ENCODE results near the gene FAM169A. TPM values are rescaled to one million over a fixed set of nuclear protein-coding genes. Genes with fewer than 3 reads are reported as not detected.
"Not testable (repeated sequence)": the region's sequence is repeated elsewhere in the genome, so short reads cannot be mapped to it uniquely, and the experiment has no call there.

The FAM169A gene
- total and polyA plus RNA-seq, 9 donors: 1.7 to 21.5 (median 11.0) TPM

DNA sequence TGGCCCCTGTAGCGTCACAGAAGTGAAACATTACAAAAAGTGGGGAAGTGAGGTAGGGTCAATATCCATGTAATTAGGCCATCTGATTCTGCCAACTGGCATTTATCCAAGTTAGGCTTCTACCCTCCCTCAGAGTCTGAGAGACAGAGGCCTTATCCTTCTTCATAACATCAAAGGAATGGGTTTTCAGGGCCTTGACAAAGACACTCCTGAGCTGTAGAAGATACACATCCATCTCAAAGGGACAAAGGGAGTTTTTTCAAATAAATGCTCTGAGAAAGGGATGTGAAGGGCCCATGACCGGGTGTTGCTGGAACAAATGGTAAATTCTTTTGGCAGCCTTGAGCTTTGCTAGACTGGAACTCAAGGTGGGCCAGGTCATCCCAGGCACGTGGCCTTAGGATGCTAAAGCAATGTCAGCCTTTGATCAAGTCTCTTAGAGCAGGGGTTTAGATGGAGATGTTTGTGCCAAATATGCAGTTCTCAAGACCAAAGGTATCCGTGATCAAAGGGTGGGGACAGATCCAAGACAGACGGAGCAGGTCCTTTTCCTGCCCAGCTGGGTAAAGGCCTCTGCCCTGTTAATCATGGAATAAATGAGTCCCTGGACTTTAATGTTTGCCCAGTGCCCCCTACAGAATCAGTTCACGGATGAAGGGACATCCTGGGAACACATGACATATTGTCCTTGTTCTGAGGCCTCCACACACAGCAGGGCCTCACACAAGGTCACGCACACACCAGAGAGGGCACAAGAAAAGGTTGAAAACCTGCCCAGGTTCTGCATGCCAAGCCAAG, 10.0 kb upstream of the FAM169A start:
- intact Hi-C loops (cut with DNase I): no loop called here
- Histone ChIP-seq H3K4me3 (no peak overlapping the region), H3K9me3 (no peaks in the 10 kb centered on the region), H3K27ac (no peak overlapping the region), H3K4me1 (ENCODE audit: insufficient read depth) (no peaks in the 10 kb centered on the region), H3K27me3 (no peaks in the 10 kb centered on the region), H3K36me3 (no peaks in the 10 kb centered on the region)
- WGBS, 3 donors: 86 to 88% (median 87%) methylated on average over 7 of the region's 7 CpGs
- no peak for DNase-seq
- TF ChIP-seq, protein P1, sequence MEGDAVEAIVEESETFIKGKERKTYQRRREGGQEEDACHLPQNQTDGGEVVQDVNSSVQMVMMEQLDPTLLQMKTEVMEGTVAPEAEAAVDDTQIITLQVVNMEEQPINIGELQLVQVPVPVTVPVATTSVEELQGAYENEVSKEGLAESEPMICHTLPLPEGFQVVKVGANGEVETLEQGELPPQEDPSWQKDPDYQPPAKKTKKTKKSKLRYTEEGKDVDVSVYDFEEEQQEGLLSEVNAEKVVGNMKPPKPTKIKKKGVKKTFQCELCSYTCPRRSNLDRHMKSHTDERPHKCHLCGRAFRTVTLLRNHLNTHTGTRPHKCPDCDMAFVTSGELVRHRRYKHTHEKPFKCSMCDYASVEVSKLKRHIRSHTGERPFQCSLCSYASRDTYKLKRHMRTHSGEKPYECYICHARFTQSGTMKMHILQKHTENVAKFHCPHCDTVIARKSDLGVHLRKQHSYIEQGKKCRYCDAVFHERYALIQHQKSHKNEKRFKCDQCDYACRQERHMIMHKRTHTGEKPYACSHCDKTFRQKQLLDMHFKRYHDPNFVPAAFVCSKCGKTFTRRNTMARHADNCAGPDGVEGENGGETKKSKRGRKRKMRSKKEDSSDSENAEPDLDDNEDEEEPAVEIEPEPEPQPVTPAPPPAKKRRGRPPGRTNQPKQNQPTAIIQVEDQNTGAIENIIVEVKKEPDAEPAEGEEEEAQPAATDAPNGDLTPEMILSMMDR (IDR thresholded peaks at IDR 0.05): no peak
- no peak for TF ChIP-seq EP300 (IDR thresholded peaks at IDR 0.05)
- no peak for TF ChIP-seq POLR2A (IDR thresholded peaks at IDR 0.05)

DNA sequence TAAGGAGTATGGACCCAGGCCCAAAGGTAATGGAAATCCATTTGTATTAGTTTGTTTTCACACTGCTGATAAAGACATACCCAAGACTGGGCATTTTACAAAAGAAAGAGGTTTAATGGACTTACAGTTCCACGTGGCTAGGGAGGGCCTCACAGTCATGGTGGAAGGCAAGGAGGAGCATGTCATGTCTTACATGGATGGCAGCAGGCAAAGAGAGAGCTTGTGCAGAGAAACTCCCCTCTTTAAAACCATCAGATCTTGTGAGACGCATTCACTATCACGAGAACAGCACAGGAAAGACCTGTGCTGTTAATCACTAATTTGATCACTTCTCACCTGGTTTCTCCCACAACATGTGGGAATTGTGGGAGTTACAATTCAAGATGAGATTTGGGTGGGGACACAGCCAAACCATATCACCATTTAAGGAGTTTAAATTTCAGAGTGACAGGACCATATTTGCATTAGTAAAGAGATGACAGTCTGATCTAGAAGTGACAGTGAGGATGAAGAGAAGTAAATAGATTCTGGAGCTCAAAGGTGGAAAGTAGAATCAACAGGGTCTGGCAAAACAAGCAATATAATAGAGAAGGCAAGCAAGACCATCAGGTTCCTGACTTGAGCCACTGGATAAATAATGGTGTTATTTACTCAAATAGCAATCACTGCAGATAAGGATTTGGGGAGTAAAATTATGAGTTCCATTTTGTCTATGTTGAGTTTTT, 7.5 kb upstream of the FAM169A start:
- H3K9me3 ChIP-seq: no peaks in the 10 kb centered on the region
- 80 to 86% (median 86%) methylated on average over 3 of the region's 3 CpGs for WGBS, 3 donors
- no peaks in the 10 kb centered on the region for H3K36me3 ChIP-seq
- intact Hi-C loops (cut with DNase I): no loop called here
- TF ChIP-seq EP300 (IDR thresholded peaks at IDR 0.05): no peak
- TF ChIP-seq POLR2A (IDR thresholded peaks at IDR 0.05): no peak
- TF ChIP-seq, protein P1 (IDR thresholded peaks at IDR 0.05): no peak
- no peaks in the 10 kb centered on the region for H3K27me3 ChIP-seq
- H3K4me1 ChIP-seq (ENCODE audit: insufficient read depth): no peaks in the 10 kb centered on the region
- H3K4me3 ChIP-seq: no peak overlapping the region
- no peak for DNase-seq
- H3K27ac ChIP-seq: no peak overlapping the region

GRCh38 chr5:74870299-74871067, 4.3 kb upstream of the FAM169A start:
- H3K4me3 ChIP-seq: no peak overlapping the region
- H3K27ac ChIP-seq: no peak overlapping the region
- WGBS, 3 donors: 46 to 62% (median 48%) methylated on average over 3 of the region's 3 CpGs
- no peaks in the 10 kb centered on the region for H3K9me3 ChIP-seq
- no peaks in the 10 kb centered on the region for H3K27me3 ChIP-seq
- H3K36me3 ChIP-seq: no peaks in the 10 kb centered on the region
- TF ChIP-seq POLR2A (IDR thresholded peaks at IDR 0.05) (no peak), EP300 (IDR thresholded peaks at IDR 0.05) (no peak)
- TF ChIP-seq, protein P1 (IDR thresholded peaks at IDR 0.05): no peak
- intact Hi-C loops (cut with DNase I): no loop called here
- no peak for DNase-seq
- H3K4me1 ChIP-seq (ENCODE audit: insufficient read depth): no peaks in the 10 kb centered on the region

DNA sequence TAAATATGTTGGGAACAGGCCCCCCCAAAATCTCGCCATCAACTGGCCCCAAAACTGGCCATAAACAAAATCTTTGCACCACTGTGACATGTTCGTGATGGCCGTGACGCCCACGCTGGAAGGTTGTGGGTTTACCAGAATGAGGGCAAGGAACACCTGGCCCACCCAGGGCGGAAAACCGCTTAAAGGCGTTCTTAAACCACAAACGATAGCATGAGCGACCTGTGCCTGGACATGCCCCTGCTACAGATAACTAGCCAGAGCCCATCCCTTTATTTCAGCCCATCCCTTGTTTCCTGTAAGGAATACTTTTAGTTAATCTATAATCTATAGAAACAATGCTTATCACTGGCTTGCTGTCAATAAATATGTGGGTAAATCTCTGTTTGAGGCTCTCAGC, 3.2 kb upstream of the FAM169A start:
- H3K4me1 ChIP-seq (ENCODE audit: insufficient read depth); H3K27ac ChIP-seq; intact Hi-C loops (cut with DNase I); DNase-seq; H3K4me3 ChIP-seq; H3K36me3 ChIP-seq; H3K9me3 ChIP-seq; H3K27me3 ChIP-seq: not testable (repeated sequence)
- WGBS, 3 donors: 73 to 85% (median 76%) methylated on average over 10 of the region's 10 CpGs

All from ovary (tissue), 9 donors.